HepG2 (cell line): ENCODE measurements around the gene BTAF1. TPM values are rescaled to one million over a fixed set of nuclear protein-coding genes. Genes with fewer than 3 reads are reported as not detected.
"Not testable (repeated sequence)": the region's sequence is repeated elsewhere in the genome, so short reads cannot be mapped to it uniquely, and the experiment has no call there.

Experiments used
- ATAC-seq: fragments of 200-7000 bp; cut with Tn5 transposase; 3 replicates; pipeline ENCODE4 v1.9.1; 2020; ENCODE audit warnings: mild to moderate bottlenecking, moderate library complexity
- BruUV-seq: library from RNA; stranded (reverse); fragments of 400-500 nt; replicated peaks from 2 replicates; lab custom pipeline; 2021; lab: Mats Ljungman, UMichigan
- CTCF ChIA-PET: fragments of 300-600 bp; formaldehyde crosslinking; extraction: SDS; loops from one replicate; lab custom pipeline; 2021; ENCODE audit warnings: low total read pairs, inconsistent platforms, low intra/inter-chr PET ratio; lab: Yijun Ruan, JAX
- POLR2A ChIA-PET: fragments of 350-600 bp; sonication (Branson Sonifier 250); formaldehyde crosslinking; loops from one replicate; lab custom pipeline; 2020; ENCODE audit warnings: antibody characterized with exemption, inconsistent platforms; lab: Yijun Ruan, JAX
- DNase-seq: peaks from one replicate; pipeline ENCODE4 v3.0.0-alpha.2; 2015; ENCODE audit warnings: low spot score
- FAIRE-seq: peaks from 3 replicates; lab custom pipeline; 2011; peaks lifted over from hg19 to GRCh38; lab: Jason Lieb, UNC
- H2AFZ ChIP-seq: one replicate; pipeline ENCODE4 v1.6.1; 2011; ENCODE audit warnings: low read length, inconsistent platforms
- H3K27ac ChIP-seq: fragments of 300-600 bp; 3 replicates; pipeline ENCODE4 v1.8.0; 2011; ENCODE audit warnings: mixed run types, mild to moderate bottlenecking, mixed read lengths, low read length, inconsistent platforms; ENCODE audit not compliant: insufficient read depth; ENCODE audit errors: extremely low read length
- H3K27me3 ChIP-seq, 2 experiments: fragments of 200-600 bp in 1 of 2; 2 replicates in 1 of 2; 3 replicates in 1 of 2; pipeline versions ENCODE4 v1.6.0 to v1.8.0; 2011; ENCODE audit warnings: low read length in 2 of 2, mild to moderate bottlenecking in 2 of 2, moderate library complexity in 2 of 2, inconsistent platforms in 1 of 2; ENCODE audit not compliant: insufficient read depth in 2 of 2, control insufficient read depth in 1 of 2
- H3K36me3 ChIP-seq, 2 experiments: fragments of 200-600 bp in 1 of 2; replicated peaks in 1 of 2; 2 replicates in 1 of 2; 3 replicates in 1 of 2; pipeline versions ENCODE4 v1.5.1 to v1.8.0; 2011; ENCODE audit warnings: low read length in 2 of 2, inconsistent platforms in 1 of 2; ENCODE audit not compliant: insufficient read depth in 2 of 2, control insufficient read depth in 1 of 2
- H3K4me1 ChIP-seq: 2 replicates; pipeline ENCODE4 v1.5.1; 2012; ENCODE audit warnings: low read length, inconsistent platforms; ENCODE audit not compliant: insufficient read depth
- H3K4me2 ChIP-seq: 2 replicates; pipeline ENCODE4 v1.6.0; 2011; ENCODE audit warnings: low read depth, low read length, inconsistent platforms
- H3K4me3 ChIP-seq, 3 experiments: fragments of 200-600 bp in 1 of 3; sonication (generic), shearing (Covaris generic) in 1 of 3; replicated peaks in 1 of 3; 2 replicates each; pipeline ENCODE4 v1.5.1; 2011 to 2016; ENCODE audit warnings: low read length in 3 of 3, inconsistent platforms in 2 of 3, low read depth in 2 of 3, mild to moderate bottlenecking in 2 of 3, control low read depth in 1 of 3, mixed read lengths in 1 of 3; ENCODE audit not compliant: insufficient read depth in 1 of 3
- H3K79me2 ChIP-seq: one replicate; pipeline ENCODE4 v1.6.1; 2011; ENCODE audit warnings: low read length, inconsistent platforms; ENCODE audit not compliant: insufficient read depth
- H3K9ac ChIP-seq: 2 replicates; pipeline ENCODE4 v1.6.0; 2011; ENCODE audit warnings: mild to moderate bottlenecking, low read depth, low read length, inconsistent platforms; ENCODE audit not compliant: insufficient read depth
- H3K9me3 ChIP-seq: 2 replicates; pipeline ENCODE4 v1.5.1; 2012; ENCODE audit warnings: mild to moderate bottlenecking, low read length
- H4K20me1 ChIP-seq: 2 replicates; pipeline ENCODE4 v1.6.0; 2011; ENCODE audit warnings: inconsistent platforms, mild to moderate bottlenecking, low read length, moderate library complexity; ENCODE audit not compliant: insufficient read depth
- BHLHE40 ChIP-seq: IDR thresholded peaks from 2 replicates; pipeline ENCODE4 v1.6.1; 2011; ENCODE audit warnings: low read length, improper control_type of control experiment
- HNRNPK ChIP-seq: fragments of 200-400 bp; formaldehyde crosslinking; IDR thresholded peaks from 2 replicates; pipeline ENCODE4 v1.6.1; 2018; ENCODE audit warnings: low read length, low read depth, moderate library complexity, mild to moderate bottlenecking; ENCODE audit not compliant: poor library complexity, severe bottlenecking
- RFX3 ChIP-seq: IDR thresholded peaks from 2 replicates; pipeline ENCODE4 v1.6.1; 2016; ENCODE audit warnings: missing biosample characterization, missing genetic modification reagents
- SIN3B ChIP-seq: fragments of 150-350 bp; IDR thresholded peaks from 2 replicates; pipeline ENCODE4 v1.6.1; 2014; ENCODE audit warnings: low read length
- ZFP90 ChIP-seq: sonication (generic); formaldehyde crosslinking; IDR thresholded peaks from 2 replicates; pipeline ENCODE4 v1.8.0; 2022; ENCODE audit warnings: missing genetic modification reagents, mild to moderate bottlenecking, inconsistent platforms, borderline replicate concordance
- ZFX ChIP-seq: sonication (generic); formaldehyde crosslinking; IDR thresholded peaks from 2 replicates; pipeline ENCODE4 v1.4.0; 2020; ENCODE audit warnings: mild to moderate bottlenecking, low read depth, missing genetic modification reagents, moderate library complexity
- ZNF207 ChIP-seq: fragments of 450-650 bp; IDR thresholded peaks from 2 replicates; pipeline ENCODE4 v1.6.1; 2016; ENCODE audit warnings: antibody characterized with exemption, borderline replicate concordance
- ZNF234 ChIP-seq: sonication (generic); formaldehyde crosslinking; conservative IDR thresholded peaks from 2 replicates; pipeline ENCODE4 v1.5.1; 2020; ENCODE audit warnings: mild to moderate bottlenecking, missing genetic modification reagents
- ZNF292 ChIP-seq: sonication (generic); formaldehyde crosslinking; IDR thresholded peaks from 2 replicates; pipeline ENCODE4 v1.8.1; 2022; ENCODE audit warnings: mild to moderate bottlenecking, low read depth, missing genetic modification reagents, borderline replicate concordance
- WGBS: methylation state at CpG from one replicate; pipeline ENCODE4 v1.1.6; 2017; ENCODE audit warnings: low lambda C conversion rate; 5-methylcytosine and 5-hydroxymethylcytosine counted together
- in situ Hi-C: cut with HindIII; loops from 2 replicates; pipeline ENCODE4 v1.10.0; 2017; ENCODE audit warnings: low pct_unique_long_range_greater_than_20kb; ENCODE audit not compliant: extremely low pct_ligation_motif_present
- intact Hi-C: fragments of 100-400 bp; cut with micrococcal nuclease; formaldehyde crosslinking; loops from one replicate; pipeline ENCODE4 v1.10.0; 2022; ENCODE audit not compliant: unreplicated experiment
- polyA plus RNA-seq, 8 experiments: library from polyadenylated mRNA; depleted of rRNA in 3 of 8; stranded (reverse) in 7 of 8; unstranded in 1 of 8; fragments of >200 nt; fragmentation: Illumina TruSeq in 4 of 8; extraction: Trizol in 4 of 8; gene quantifications; 2 replicates each; pipeline versions ENCODE4 v1.2.1 to v1.2.3, GENCODE V29; 2011 to 2016; ENCODE audit warnings: low read depth in 4 of 8, missing spikeins in 1 of 8, mixed read lengths in 1 of 8; ENCODE audit not compliant: insufficient read depth in 1 of 8
- total RNA-seq, 5 experiments: library from RNA; depleted of rRNA; stranded (reverse); fragments of >200 nt; fragmentation: Illumina TruSeq; extraction: Trizol; gene quantifications; 2 replicates each; pipeline ENCODE4 v1.2.3, GENCODE V29; 2016; ENCODE audit warnings: low read depth in 1 of 5

BTAF1 gene
- total and polyA plus RNA-seq, 2 of the 13 experiments (the other 11 are each of a cell fraction or from before 2014, with no cell fraction given), result 38.6 to 54.1 TPM

- H3K9me3 ChIP-seq, result no peaks in the 10 kb centered on the region
- TF ChIP-seq BHLHE40 (no peak), ZNF292 (CRISPR knock-in tag) (no peak), ZFP90 (CRISPR knock-in tag) (no peak), ZNF234 (CRISPR knock-in tag) (no peak), ZFX (CRISPR knock-in tag) (no peak), ZNF207 (no peak), SIN3B (no peak), RFX3 (CRISPR knock-in tag) (no peak), HNRNPK (no peak)
- FAIRE-seq (no peak), ATAC-seq (no peak), DNase-seq (no peak)
- ChIA-PET POLR2A (no interaction called here), CTCF (no interaction called here)
- no peak overlapping the region for H2AFZ ChIP-seq
- H3K9ac ChIP-seq, result no peak overlapping the region
- no peak overlapping the region for H3K27ac ChIP-seq
- in situ Hi-C loops (no loop called here), intact Hi-C loops (no loop called here)
- no peaks in the 10 kb centered on the region for H3K27me3 ChIP-seq
- no peak overlapping the region for H3K4me2 ChIP-seq
- WGBS, result 94% methylated on average over 3 of the region's 3 CpGs
- no peaks in the 10 kb centered on the region for H3K79me2 ChIP-seq
- H4K20me1 ChIP-seq, result no peaks in the 10 kb centered on the region
- BruUV-seq, result no TSS peak
- H3K4me1 ChIP-seq, result peaks cover 9% of the 10 kb centered on the region
- no peak overlapping the region for H3K4me3 ChIP-seq
- peaks cover 7 to 37% of the 10 kb centered on the region in 2 experiments for H3K36me3 ChIP-seq
These were observed 108.0 kb downstream of the BTAF1 start for GRCh38 chr10:92031580-92031979.

DNA sequence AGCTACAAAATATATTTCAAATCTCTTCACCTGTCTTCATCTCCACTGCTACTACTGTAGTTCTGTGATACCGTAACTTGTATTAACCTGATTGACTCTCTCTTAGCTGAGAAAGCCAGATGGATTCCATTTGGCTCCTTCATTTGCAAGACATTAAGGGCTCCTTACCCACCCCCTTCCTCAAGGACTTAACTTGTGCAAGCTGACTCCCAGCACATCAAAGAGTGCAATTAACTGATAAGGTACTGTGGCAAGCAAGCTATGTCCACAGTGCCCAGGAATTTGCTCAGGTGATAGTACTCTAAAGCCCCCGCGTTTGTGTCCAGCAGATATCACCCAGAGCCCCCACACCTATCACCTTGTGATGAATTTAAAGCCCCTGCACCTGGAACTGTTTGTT, 109.5 kb downstream of the BTAF1 start:
- H3K4me2 ChIP-seq, H3K27ac ChIP-seq, BruUV-seq, H3K9me3 ChIP-seq, H3K4me1 ChIP-seq, in situ Hi-C loops, H3K4me3 ChIP-seq, POLR2A ChIA-PET, H2AFZ ChIP-seq, H3K9ac ChIP-seq, H3K27me3 ChIP-seq, H3K79me2 ChIP-seq, DNase-seq, FAIRE-seq, H4K20me1 ChIP-seq, CTCF ChIA-PET, ATAC-seq, intact Hi-C loops: not testable (repeated sequence)
- peaks cover 3 to 22% of the 10 kb centered on the region in 2 experiments; a peak in 4 of 5 replicates for H3K36me3 ChIP-seq
- 74% methylated on average over 3 of the region's 3 CpGs for WGBS
